ENCODE results near the gene BCL11A. TPM values are rescaled to one million over a fixed set of nuclear protein-coding genes. Genes with fewer than 3 reads are reported as not detected.

The BCL11A gene
- total RNA-seq, 4 donors from 2014 or later: 0.28 to 5.0 (median 1.1) TPM

- ATAC-seq (ENCODE audit: low FRiP score): no peak
- DNase-seq (ENCODE audit: low spot score): no peak
- TF ChIP-seq CTCF (IDR thresholded peaks at IDR 0.05): no peak
These were observed 48.1 kb downstream of the BCL11A start for GRCh38 chr2:60505240-60505879.

GRCh38 chr2:60504049-60504448 lies 49.4 kb downstream of the BCL11A start:
- ATAC-seq (ENCODE audit: low FRiP score): no peak
- no peak for TF ChIP-seq CTCF (IDR thresholded peaks at IDR 0.05)
- no peak for DNase-seq (ENCODE audit: low spot score)

- ATAC-seq (ENCODE audit: low FRiP score) (no peak), DNase-seq (ENCODE audit: low spot score) (no peak)
- TF ChIP-seq CTCF (IDR thresholded peaks at IDR 0.05): no peak
These were observed 51.3 kb downstream of the BCL11A start for GRCh38 chr2:60502144-60502543.

- no peak for DNase-seq (ENCODE audit: low spot score)
These were observed 52.6 kb downstream of the BCL11A start for GRCh38 chr2:60500861-60501260.

GRCh38 chr2:60499651-60500265 lies 53.7 kb downstream of the BCL11A start:
- DNase-seq (ENCODE audit: low spot score) (no peak), ATAC-seq (ENCODE audit: low FRiP score) (no peak)
- no peak for TF ChIP-seq CTCF (IDR thresholded peaks at IDR 0.05)

More at GRCh38 chr2:60500861-60501260, 52.6 kb downstream of the BCL11A start:
- ATAC-seq (ENCODE audit: low FRiP score): no peak
- no peak for TF ChIP-seq CTCF (IDR thresholded peaks at IDR 0.05)

- TF ChIP-seq CTCF (IDR thresholded peaks at IDR 0.05): no peak
- no peak for DNase-seq (ENCODE audit: low spot score)
- ATAC-seq (ENCODE audit: low FRiP score): no peak
These were observed 54.5 kb downstream of the BCL11A start for GRCh38 chr2:60498816-60499429.
